NK-92 treated with Interleukin-12 subunit alpha and Interleukin-12 subunit beta, amount 100 ng/mL, for 24 hours (cell line): Measurements from ENCODE around the gene SAMM50.

Experiments used
- DNase-seq: peaks from one replicate; lab custom pipeline; 2025; lab: John Stamatoyannopoulos, UW

The SAMM50 gene

GRCh38 chr22:43976861-43977795, 21.9 kb downstream of the SAMM50 start:
- DNase-seq = no peak

GRCh38 chr22:43978558-43978957, 23.3 kb downstream of the SAMM50 start:
- no peak for DNase-seq

GRCh38 chr22:43980579-43980978, 25.3 kb downstream of the SAMM50 start:
- DNase-seq = no peak

GRCh38 chr22:43980996-43981395, 25.8 kb downstream of the SAMM50 start:
- no peak for DNase-seq

GRCh38 chr22:43983808-43984207, 28.6 kb downstream of the SAMM50 start:
- DNase-seq = no peak

- no peak for DNase-seq
Measured at GRCh38 chr22:43985532-43985931, 30.3 kb downstream of the SAMM50 start.

GRCh38 chr22:43988116-43988820, 33.0 kb downstream of the SAMM50 start:
- no peak for DNase-seq

- no peak for DNase-seq
Measured at GRCh38 chr22:43988960-43989359, 33.7 kb downstream of the SAMM50 start.

- no peak for DNase-seq
Measured at GRCh38 chr22:43990044-43990443, 34.8 kb downstream of the SAMM50 start.

- no peak for DNase-seq
Measured at GRCh38 chr22:43991316-43992020, 36.2 kb downstream of the SAMM50 start.

- no peak for DNase-seq
Measured at GRCh38 chr22:43992331-43992821, 37.1 kb downstream of the SAMM50 start.

- no peak for DNase-seq
Measured at GRCh38 chr22:43993072-43993760, 38.0 kb downstream of the SAMM50 start.

- no peak for DNase-seq
Measured at GRCh38 chr22:43994006-43994405, 38.8 kb downstream of the SAMM50 start.

GRCh38 chr22:43994416-43994815, 39.2 kb downstream of the SAMM50 start:
- DNase-seq = no peak

- no peak for DNase-seq
Measured at GRCh38 chr22:43995057-43995685, 39.9 kb downstream of the SAMM50 start.

- no peak for DNase-seq
Measured at GRCh38 chr22:43995798-43996169, 40.5 kb downstream of the SAMM50 start.

- no peak for DNase-seq
Measured at GRCh38 chr22:43996170-43996980, 41.1 kb downstream of the SAMM50 start.

- no peak for DNase-seq
Measured at GRCh38 chr22:43996981-43997265, 41.7 kb downstream of the SAMM50 start.

GRCh38 chr22:43998679-43999264, 43.5 kb downstream of the SAMM50 start:
- no peak for DNase-seq

- DNase-seq = no peak
Measured at GRCh38 chr22:43999378-43999777, 44.1 kb downstream of the SAMM50 start.
